C1 segment of cervical spinal cord (tissue), 14 donors: Measurements from ENCODE around the gene CFAP141.
A peak's percentile ranks its signal among the peaks of the same experiment; 100 is the strongest.
"Not testable (repeated sequence)": the region's sequence is repeated elsewhere in the genome, so short reads cannot be mapped to it uniquely, and the experiment has no call there.

Experiments used
- DNase-seq, 14 donors: peaks; one replicate each; lab custom pipeline; 2025; lab: John Stamatoyannopoulos, UW

Gene CFAP141

GRCh38 chr1:154208677-154209388, 2.7 kb upstream of the CFAP141 start:
- no peak for DNase-seq

GRCh38 chr1:154207262-154207661, 1.1 kb upstream of the CFAP141 start:
- no peak for DNase-seq

GRCh38 chr1:154205778-154206177, 355 bp downstream of the CFAP141 start:
- not testable (repeated sequence) for DNase-seq

- no peak for DNase-seq
Observed at GRCh38 chr1:154199563-154199879, 6.6 kb downstream of the CFAP141 start.

- peak in 1 of 14 donors; percentile 20 for DNase-seq
Observed at GRCh38 chr1:154198756-154199562, 7.2 kb downstream of the CFAP141 start.

GRCh38 chr1:154193821-154194220, 12.3 kb downstream of the CFAP141 start:
- no peak for DNase-seq

GRCh38 chr1:154192476-154192875, 13.7 kb downstream of the CFAP141 start:
- DNase-seq = no peak

GRCh38 chr1:154191990-154192461, 14.1 kb downstream of the CFAP141 start, which contains the start of gene TPM3:
TSS of gene TPM3 (minus strand) at chr1:154192100. CDS start at chr1:154192018, 82 bp downstream.
- no peak for DNase-seq

- no peak for DNase-seq
Observed at GRCh38 chr1:154190550-154190949, 15.6 kb downstream of the CFAP141 start.

GRCh38 chr1:154186852-154187501, 19.2 kb downstream of the CFAP141 start:
- no peak for DNase-seq

- DNase-seq = no peak
Observed at GRCh38 chr1:154186177-154186576, 20.0 kb downstream of the CFAP141 start.

- DNase-seq = peak; percentile 16 to 97 (median 92)
Observed at GRCh38 chr1:154183046-154183915, 22.9 kb downstream of the CFAP141 start.

GRCh38 chr1:154182344-154183045, 23.6 kb downstream of the CFAP141 start:
- DNase-seq = peak in 11 of 14 donors; percentile 32 to 80 (median 51)

- no peak for DNase-seq
Observed at GRCh38 chr1:154181944-154182343, 24.2 kb downstream of the CFAP141 start.

GRCh38 chr1:154179946-154180687, 26.0 kb downstream of the CFAP141 start:
- DNase-seq = no peak

- no peak for DNase-seq
Observed at GRCh38 chr1:154178911-154179811, 27.0 kb downstream of the CFAP141 start.

- DNase-seq = no peak
Observed at GRCh38 chr1:154178013-154178412, 28.1 kb downstream of the CFAP141 start.

- no peak for DNase-seq
Observed at GRCh38 chr1:154176337-154176736, 29.8 kb downstream of the CFAP141 start.

GRCh38 chr1:154174654-154175053, 31.5 kb downstream of the CFAP141 start:
- no peak for DNase-seq
